ENCODE data around the gene E2F6.
A peak's percentile ranks its signal among the peaks of the same experiment; 100 is the strongest.

DNA sequence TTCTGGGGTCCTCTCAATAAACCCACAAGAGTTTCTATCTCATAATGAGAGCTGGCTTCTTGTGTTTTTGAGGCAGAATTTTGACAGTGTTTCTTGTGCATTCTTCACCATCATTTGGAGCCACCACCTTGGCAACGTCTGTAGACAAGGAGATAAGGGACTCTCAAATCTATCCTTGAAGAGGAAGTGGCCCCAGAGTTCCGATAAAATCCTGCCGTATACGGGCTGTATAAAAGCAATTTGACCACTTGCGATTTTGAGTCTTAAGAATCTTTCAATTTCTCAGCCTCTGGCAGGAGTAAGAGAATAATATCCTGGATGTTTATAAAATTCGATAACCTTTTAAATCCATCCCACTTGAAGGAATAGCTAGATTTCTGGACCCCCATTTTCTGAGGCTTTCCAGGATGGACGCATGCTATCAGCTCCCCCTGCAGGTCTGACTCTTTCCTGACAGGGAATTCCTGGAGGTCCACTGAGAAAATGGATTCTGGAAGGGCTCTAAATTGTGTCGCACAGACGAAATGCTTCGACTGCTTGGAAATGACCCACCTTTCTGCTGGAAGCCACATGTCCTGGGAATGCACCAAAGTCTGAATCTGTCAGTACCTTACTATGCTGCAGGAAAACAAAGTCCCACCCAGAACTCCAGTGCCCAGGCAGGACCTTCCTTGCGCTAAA is 54.1 kb downstream of the E2F6 start:
- TF ChIP-seq CTCF (IDR thresholded peaks at IDR 0.05) (peak in 1 of 3 donors; percentile 28), POLR2A (IDR thresholded peaks at IDR 0.05) (no peak)

Measured in lower leg skin (tissue), 3 donors.